ENCODE measurements around the gene MTA1.

Gene MTA1

DNA sequence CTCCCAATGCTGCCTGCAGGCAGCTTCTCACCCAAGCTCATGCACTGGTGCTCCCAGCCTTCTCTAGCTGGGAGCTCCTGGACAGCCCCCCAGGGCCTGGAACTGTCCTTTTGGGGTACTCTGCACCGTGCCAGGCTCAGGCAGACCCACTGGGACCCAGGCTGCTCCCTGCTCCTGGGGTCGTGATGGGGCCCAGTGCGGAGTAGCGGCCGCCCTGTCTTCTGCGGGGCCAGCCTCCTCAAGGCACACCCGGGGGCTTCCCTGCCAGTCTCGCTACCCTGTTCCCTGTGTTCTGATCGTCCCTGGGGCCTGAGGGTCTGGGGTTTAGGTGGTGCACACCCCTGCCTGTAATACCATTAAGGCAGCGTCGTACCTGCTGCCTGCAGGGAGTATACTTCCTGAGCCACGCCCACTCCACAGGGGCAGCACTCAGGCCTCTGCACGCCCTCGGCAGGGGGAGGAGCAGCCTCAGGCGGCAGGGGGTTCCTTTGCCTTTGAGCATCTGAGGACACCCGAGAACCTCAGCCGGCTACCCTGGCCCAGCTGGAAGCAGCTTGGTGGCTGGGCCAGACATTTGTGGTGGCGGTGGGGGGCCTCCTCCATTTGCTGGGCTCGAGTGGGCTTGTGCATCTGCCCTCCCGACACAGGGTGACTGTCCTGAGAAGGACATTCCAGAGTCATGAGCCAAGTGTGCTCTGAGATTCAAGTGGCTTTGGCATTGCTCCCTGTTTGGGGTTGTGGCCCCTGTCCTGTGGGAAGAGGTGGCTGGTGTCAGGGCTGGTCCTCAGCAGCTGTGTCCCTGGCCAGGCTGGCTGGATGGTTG lies 45.8 kb downstream of the MTA1 start:
- no peak for DNase-seq (ENCODE audit: low spot score)

DNA sequence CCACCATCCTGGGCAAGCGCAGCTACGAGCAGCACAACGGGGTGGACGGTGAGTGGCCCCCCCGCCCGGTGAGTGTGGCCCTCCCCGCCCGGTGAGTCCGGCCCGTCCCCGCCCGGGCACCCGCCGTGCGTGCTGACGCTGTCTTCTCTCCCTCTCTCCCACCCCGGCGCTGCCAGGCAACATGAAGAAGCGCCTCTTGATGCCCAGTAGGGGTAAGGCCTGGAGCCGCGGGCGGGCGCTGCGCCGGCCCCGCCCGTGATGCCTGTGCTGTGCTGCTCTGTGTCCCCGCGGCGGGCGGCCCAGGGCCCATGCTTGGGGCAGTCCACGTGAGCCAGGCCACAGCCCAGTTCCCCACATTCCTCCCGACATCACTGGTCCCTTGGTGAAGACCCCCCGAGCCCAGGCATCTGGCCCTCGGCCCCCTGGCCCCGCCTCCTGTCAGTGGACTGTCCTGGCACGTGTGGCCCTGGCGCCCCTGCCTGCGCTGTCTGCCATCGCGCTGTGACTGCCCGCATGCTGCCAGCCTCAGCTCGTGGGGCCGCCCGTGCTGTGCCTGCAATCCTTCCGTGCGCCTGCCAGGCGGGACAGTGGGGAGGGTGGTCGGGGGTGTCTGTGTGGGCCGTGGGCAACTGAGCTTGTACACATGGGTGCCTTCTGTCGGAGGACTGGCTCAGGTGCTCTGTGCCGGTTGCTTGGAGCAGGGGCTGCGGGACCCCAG lies 47.1 kb downstream of the MTA1 start:
- no peak for DNase-seq (ENCODE audit: low spot score)

DNA sequence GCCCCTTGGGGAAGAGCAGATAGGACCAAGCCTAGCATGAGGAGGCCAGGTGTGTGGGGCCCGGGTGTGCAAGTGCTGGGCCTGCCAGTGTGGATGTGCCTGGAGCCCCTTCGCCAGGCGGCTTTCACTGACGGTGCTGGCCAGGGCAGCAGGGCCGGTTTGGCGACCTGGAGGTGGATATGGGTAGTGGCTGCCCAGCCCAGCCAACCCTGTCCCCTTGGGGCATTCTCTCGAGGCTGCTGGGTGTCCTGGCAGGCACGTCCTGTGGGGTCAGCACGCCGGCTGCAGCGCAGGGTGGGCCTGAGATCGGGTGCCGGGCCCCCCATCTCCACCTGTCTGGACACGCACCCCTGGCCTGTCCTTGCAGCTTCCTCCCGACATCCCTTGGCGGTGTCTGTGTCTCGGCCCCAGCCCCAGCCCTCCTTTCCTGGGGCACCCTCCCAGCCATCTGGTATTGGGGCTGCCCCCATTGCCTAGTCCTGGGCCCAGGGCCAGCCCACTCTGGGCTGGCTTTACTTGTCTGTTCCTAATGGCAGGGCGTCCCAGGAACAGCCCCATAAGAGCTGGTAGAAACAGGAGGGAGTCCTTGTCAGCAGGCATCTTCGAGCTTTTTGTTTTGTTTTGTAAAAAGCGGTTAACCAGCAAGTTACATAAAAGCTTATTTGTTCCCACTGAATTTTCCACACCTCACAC lies 47.8 kb downstream of the MTA1 start:
- peak; percentile 51 for DNase-seq (ENCODE audit: low spot score)

GRCh38 chr14:105467942-105468471 lies 48.4 kb downstream of the MTA1 start:
- DNase-seq (ENCODE audit: low spot score), result peak; percentile 85

DNA sequence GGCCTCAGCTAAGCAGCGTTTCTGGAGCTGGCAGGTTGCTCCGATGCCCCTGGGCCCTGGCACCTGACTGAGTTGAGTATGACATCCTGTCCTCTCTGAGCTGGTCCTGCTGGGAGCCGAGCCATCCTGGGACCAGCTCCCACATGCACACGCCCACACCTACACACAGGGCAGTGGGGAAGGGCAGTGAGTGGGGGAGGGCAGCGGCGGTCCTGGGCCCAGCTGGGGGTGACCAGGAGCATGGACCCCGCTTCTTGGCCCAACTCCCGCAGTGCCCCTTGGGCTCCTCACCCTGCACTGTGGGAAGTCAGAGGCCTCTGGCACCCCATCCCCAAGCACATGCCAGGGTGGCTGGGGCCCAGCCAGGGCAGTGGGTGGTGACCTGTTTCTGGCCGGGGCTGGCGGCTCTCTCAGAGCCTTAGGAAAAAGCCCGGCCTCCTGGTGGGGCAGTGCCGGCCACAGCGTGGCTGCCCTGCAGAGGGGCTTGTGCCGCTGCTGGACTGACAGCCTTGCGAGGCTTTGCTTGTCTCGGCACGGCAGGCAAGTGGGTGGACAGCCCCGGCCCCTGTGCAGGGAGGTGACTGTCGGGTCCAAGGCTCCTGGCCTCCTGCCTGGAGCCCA lies 49.1 kb downstream of the MTA1 start:
- no peak for DNase-seq (ENCODE audit: low spot score)

GRCh38 chr14:105469456-105470349 lies 50.1 kb downstream of the MTA1 start:
- DNase-seq (ENCODE audit: low spot score), result no peak

DNA sequence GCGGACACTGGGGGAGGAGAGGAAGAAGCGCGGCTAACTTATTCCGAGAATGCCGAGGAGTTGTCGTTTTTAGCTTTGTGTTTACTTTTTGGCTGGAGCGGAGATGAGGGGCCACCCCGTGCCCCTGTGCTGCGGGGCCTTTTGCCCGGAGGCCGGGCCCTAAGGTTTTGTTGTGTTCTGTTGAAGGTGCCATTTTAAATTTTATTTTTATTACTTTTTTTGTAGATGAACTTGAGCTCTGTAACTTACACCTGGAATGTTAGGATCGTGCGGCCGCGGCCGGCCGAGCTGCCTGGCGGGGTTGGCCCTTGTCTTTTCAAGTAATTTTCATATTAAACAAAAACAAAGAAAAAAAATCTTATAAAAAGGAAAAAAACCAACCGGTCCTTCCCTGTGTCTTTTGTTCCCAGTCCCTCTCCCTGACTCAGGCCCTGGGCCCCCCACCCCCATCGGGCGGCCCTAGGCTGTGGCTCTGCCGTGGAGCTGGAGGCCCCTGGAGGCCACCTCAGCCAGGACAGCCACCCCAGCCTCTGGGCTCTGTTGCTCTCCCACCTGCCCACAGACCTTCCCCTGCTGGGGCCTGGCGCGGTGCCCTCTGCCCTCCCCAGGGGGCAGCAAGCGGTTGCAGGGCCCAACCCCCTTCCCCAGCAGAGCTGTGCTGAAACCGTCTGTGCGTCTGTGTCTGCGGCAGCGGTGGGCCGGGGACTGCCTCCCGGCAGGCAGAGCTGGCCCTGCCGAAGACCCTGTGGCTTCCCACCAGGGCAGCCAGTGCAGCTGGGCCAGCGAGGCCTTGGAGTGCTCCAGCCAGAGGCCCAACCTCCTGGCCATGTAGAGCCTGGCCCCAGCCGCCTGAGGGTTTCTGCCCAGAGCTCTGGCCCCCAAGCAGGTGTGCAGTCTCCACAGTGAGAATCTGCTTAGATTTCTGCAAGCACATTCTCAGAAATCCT lies 51.0 kb downstream of the MTA1 start:
- DNase-seq (ENCODE audit: low spot score), result no peak

DNA sequence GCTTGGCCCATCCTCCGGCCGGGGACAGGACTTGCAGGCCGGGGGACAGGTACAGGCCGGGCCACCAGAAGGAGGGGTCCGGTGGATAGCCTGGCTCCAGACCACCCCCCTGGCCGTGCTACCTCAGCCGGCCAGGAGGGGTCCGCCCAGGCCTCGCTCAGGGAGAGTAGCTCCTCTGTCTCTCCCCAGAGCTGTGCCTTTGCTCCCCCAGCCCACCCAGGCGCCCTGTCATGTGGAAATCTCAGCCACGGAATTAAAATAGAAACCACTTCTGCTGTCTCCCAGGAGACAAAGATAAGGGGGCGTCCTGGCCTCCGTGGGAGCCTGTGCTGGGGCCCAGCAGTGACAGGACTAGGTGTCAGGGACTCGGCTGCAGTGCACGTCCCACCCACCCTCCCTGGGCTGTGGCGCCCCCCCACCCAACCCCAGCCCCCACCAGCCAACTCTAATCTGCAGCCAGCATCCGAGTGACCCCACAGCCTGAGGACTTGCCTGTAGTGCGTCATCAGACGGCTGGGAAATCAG lies 51.7 kb downstream of the MTA1 start:
- DNase-seq (ENCODE audit: low spot score), result no peak

- DNase-seq (ENCODE audit: low spot score), result no peak
Measured at GRCh38 chr14:105471823-105472485, 52.3 kb downstream of the MTA1 start.

DNA sequence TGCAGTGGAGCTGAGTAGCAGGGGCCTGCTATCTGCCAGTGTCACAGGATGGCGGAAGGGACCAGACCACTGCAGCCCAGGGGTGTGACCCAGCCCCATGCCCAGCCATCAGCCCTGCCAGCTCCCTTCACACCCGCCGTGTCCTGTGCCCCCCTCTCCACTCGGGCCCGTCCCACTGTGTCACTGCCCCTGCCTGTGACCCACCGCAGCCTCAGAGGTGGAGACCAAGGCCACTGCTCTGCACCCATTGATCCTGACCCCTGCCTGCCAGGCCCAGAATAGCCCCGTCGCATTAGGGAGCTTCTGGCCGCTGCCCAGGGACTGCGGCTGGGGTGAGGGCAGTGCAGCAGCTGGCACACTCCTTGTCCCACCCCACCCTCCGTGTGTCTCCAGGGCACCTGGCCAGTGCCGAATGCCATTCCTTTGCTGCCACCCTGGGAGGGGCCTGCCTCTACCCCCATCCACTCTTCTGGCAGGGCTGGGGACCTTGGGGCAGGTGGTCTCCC lies 52.9 kb downstream of the MTA1 start:
- DNase-seq (ENCODE audit: low spot score), result no peak

GRCh38 chr14:105473033-105473676 lies 53.5 kb downstream of the MTA1 start:
- no peak for DNase-seq (ENCODE audit: low spot score)

- peak; percentile 80 for DNase-seq (ENCODE audit: low spot score)
Measured at GRCh38 chr14:105473677-105474482, 54.3 kb downstream of the MTA1 start.

DNA sequence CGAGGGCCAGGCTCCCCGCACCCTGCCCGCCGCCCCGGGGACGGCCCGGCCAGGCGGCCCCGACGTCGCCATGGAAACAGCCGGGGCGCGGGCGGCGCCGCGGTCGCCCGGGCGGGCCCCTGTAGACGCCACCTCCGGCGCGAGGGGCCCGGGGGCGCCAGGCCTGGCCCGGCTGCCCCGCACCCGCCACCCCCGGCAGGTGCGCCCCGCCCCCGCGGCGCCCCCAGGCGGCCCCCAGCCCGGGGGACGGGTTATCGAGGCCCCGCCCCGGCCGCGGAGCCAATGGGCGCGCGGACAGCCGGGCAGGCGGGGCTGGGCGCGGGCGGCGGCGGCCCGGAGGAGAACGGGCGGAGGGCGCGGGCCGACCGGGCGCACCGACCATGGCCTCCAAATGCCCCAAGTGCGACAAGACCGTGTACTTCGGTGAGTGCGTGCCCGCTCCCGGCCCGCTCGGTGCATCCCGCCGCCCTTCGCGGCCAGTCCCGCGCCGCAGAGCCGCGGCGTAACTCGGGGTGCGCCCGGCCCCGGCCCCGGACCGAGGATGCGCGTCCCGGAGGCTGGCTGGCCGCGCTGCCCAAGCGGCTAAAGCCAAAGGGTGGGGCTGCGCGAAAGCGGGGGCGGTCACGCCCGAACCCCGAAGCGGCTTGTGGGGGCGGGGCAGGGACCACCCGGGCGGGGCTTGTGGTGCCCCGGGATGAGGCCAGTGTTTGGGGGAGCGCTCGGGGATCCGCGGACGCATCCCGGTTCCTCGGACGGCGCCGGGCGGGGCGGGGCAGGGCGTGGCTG lies 55.0 kb downstream of the MTA1 start, which contains the start of gene CRIP2:
TSS of gene CRIP2 (plus strand) at position 339 of the 786 bp plus-strand sequence. CDS start at position 381, 42 bp downstream.
- no peak for DNase-seq (ENCODE audit: low spot score)

- DNase-seq (ENCODE audit: low spot score), result no peak
Measured at GRCh38 chr14:105475269-105476096, 55.9 kb downstream of the MTA1 start.

- no peak for DNase-seq (ENCODE audit: low spot score)
Measured at GRCh38 chr14:105476097-105476830, 56.6 kb downstream of the MTA1 start.
